ENCODE results near the gene ADD3.

ADD3 gene

GRCh38 chr10:109992485-109992884 is 15.3 kb upstream of the ADD3 start:
- Histone ChIP-seq H3K9me2 (replicated peaks; ENCODE audit: low read depth, low read length) (no peaks in the 10 kb centered on the region), H3K9ac (ENCODE audit: low read depth, low read length, poor library complexity, severe bottlenecking) (no peak overlapping the region), H2AFZ (ENCODE audit: low read length) (no peak overlapping the region), H3K79me2 (ENCODE audit: insufficient read depth, low read length) (no peaks in the 10 kb centered on the region), H3F3A (ENCODE audit: low read depth) (no peaks in the 10 kb centered on the region), H3K4me1 (ENCODE audit: insufficient read depth, low read length, poor library complexity, severe bottlenecking) (peaks cover 9% of the 10 kb centered on the region), H4K20me1 (ENCODE audit: insufficient read depth, low read length, poor library complexity, severe bottlenecking) (no peaks in the 10 kb centered on the region), H3K4me2 (ENCODE audit: low read depth, low read length, poor library complexity, severe bottlenecking) (no peak overlapping the region), H3K4me3 (ENCODE audit: low read length, poor library complexity, severe bottlenecking) (no peak overlapping the region), H3K9me3 (ENCODE audit: insufficient read depth, low read depth, low read length) (no peaks in the 10 kb centered on the region), H3K36me3 (ENCODE audit: insufficient read depth, low read length) (no peaks in the 10 kb centered on the region), H3K27me3 (ENCODE audit: insufficient read depth, low read length, poor library complexity, severe bottlenecking) (no peaks in the 10 kb centered on the region)
- TF ChIP-seq CTCF (conservative IDR thresholded peaks at IDR 0.05; ENCODE audit: low read length) (no peak), EZH2phosphoT487 (IDR thresholded peaks at IDR 0.05; ENCODE audit: borderline replicate concordance) (no peak)

GRCh38 chr10:109993551-109994330 is 14.0 kb upstream of the ADD3 start:
- Histone ChIP-seq H3K79me2 (ENCODE audit: insufficient read depth, low read length) (no peaks in the 10 kb centered on the region), H2AFZ (ENCODE audit: low read length) (no peak overlapping the region), H3K27me3 (ENCODE audit: insufficient read depth, low read length, poor library complexity, severe bottlenecking) (no peaks in the 10 kb centered on the region), H3K9me3 (ENCODE audit: insufficient read depth, low read depth, low read length) (no peaks in the 10 kb centered on the region), H3F3A (ENCODE audit: low read depth) (no peaks in the 10 kb centered on the region), H3K9ac (ENCODE audit: low read depth, low read length, poor library complexity, severe bottlenecking) (no peak overlapping the region), H4K20me1 (ENCODE audit: insufficient read depth, low read length, poor library complexity, severe bottlenecking) (no peaks in the 10 kb centered on the region), H3K4me2 (ENCODE audit: low read depth, low read length, poor library complexity, severe bottlenecking) (no peak overlapping the region), H3K36me3 (ENCODE audit: insufficient read depth, low read length) (no peaks in the 10 kb centered on the region), H3K4me1 (ENCODE audit: insufficient read depth, low read length, poor library complexity, severe bottlenecking) (peaks cover 9% of the 10 kb centered on the region), H3K4me3 (ENCODE audit: low read length, poor library complexity, severe bottlenecking) (no peak overlapping the region), H3K9me2 (replicated peaks; ENCODE audit: low read depth, low read length) (no peaks in the 10 kb centered on the region)
- TF ChIP-seq EZH2phosphoT487 (IDR thresholded peaks at IDR 0.05; ENCODE audit: borderline replicate concordance) (no peak), CTCF (conservative IDR thresholded peaks at IDR 0.05; ENCODE audit: low read length) (no peak)

GRCh38 chr10:109994711-109995577 is 12.8 kb upstream of the ADD3 start:
- Histone ChIP-seq H3F3A (ENCODE audit: low read depth) (no peaks in the 10 kb centered on the region), H3K27me3 (ENCODE audit: insufficient read depth, low read length, poor library complexity, severe bottlenecking) (no peaks in the 10 kb centered on the region), H3K9me3 (ENCODE audit: insufficient read depth, low read depth, low read length) (no peaks in the 10 kb centered on the region), H3K4me3 (ENCODE audit: low read length, poor library complexity, severe bottlenecking) (no peak overlapping the region), H3K4me2 (ENCODE audit: low read depth, low read length, poor library complexity, severe bottlenecking) (no peak overlapping the region), H3K9ac (ENCODE audit: low read depth, low read length, poor library complexity, severe bottlenecking) (no peak overlapping the region), H3K9me2 (replicated peaks; ENCODE audit: low read depth, low read length) (no peaks in the 10 kb centered on the region), H4K20me1 (ENCODE audit: insufficient read depth, low read length, poor library complexity, severe bottlenecking) (no peaks in the 10 kb centered on the region), H3K4me1 (ENCODE audit: insufficient read depth, low read length, poor library complexity, severe bottlenecking) (peaks cover 9% of the 10 kb centered on the region), H3K36me3 (ENCODE audit: insufficient read depth, low read length) (no peaks in the 10 kb centered on the region), H3K79me2 (ENCODE audit: insufficient read depth, low read length) (no peaks in the 10 kb centered on the region), H2AFZ (ENCODE audit: low read length) (no peak overlapping the region)
- TF ChIP-seq EZH2phosphoT487 (IDR thresholded peaks at IDR 0.05; ENCODE audit: borderline replicate concordance): no peak
- no peak for TF ChIP-seq CTCF (conservative IDR thresholded peaks at IDR 0.05; ENCODE audit: low read length)
